ENCODE results near the gene ZNF536. TPM values are rescaled to one million over a fixed set of nuclear protein-coding genes. Genes with fewer than 3 reads are reported as not detected.

The ZNF536 gene
- total and polyA plus RNA-seq, 2 donors = 4.9 to 34.4 TPM

DNA sequence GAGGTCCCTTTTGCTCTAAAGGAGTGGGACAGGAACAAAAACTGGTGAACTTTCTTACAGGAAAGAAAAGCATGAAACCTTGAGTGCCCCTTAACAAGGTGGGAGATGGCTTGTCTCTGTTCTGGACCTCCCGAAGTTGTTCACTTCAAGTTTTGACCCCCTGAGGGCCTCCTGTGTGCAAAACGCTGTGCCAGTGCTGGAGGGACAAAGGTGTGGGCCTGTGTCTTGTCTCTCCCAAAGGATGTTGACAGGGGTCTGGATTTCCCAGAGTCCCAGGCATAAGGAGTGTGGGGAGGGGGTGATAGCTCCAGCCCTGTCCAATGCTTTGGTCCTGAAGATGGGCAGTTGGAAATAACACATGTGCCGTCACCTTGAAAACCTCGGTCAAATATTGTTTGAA is 6.5 kb downstream of the ZNF536 start:
- WGBS = 85% methylated on average over 4 of the region's 4 CpGs
- H3K36me3 ChIP-seq (ENCODE audit: insufficient read depth) = no peaks in the 10 kb centered on the region
- DNase-seq (ENCODE audit: extremely low spot score) = no peak
- H3K27ac ChIP-seq (ENCODE audit: low read depth) = no peak overlapping the region
- H3K4me3 ChIP-seq (ENCODE audit: low read depth, low read length) = no peak overlapping the region
- H3K4me1 ChIP-seq (ENCODE audit: insufficient read depth) = no peaks in the 10 kb centered on the region

DNA sequence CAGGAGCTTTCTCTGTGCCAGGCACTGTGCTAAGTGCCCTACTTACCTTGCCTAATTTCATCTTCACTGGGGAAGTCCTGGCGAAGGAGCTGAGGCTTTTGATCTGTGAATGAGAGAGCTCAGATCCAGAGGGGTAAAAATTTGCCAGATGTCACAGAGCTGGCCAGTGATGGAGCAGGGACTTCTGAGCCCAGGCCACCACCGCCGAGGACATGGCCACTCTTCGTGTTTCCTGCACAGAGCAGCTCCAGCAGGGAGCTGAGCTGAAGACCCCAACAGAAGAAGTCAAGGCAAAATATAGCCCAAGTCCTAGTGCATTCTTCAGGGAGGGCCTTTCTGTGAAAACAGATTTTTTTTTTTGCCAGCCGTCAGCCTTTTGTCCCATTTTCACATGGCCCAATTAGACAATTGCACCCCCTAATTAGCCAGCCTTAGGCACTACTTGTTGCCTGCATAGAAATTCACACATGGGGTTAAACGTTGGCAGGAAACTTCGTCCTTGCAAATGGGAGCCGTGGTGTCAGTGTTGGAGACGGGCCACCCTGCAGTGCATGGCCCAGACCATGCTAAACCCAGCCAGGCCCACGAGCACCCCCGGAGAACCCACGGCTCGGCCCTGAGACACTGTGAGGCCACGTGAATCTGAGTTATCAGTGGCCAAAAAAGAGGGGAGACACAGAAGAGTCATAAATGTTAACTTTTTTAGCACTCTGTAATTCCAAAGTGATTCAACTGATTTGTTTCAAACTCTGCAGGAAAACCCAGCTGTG is 7.8 kb downstream of the ZNF536 start:
- H3K4me1 ChIP-seq (ENCODE audit: insufficient read depth) = no peaks in the 10 kb centered on the region
- no peaks in the 10 kb centered on the region for H3K36me3 ChIP-seq (ENCODE audit: insufficient read depth)
- 57% methylated on average over 14 of the region's 14 CpGs for WGBS
- H3K27ac ChIP-seq (ENCODE audit: low read depth) = no peak overlapping the region
- DNase-seq (ENCODE audit: extremely low spot score) = no peak
- no peak overlapping the region for H3K4me3 ChIP-seq (ENCODE audit: low read depth, low read length)

DNA sequence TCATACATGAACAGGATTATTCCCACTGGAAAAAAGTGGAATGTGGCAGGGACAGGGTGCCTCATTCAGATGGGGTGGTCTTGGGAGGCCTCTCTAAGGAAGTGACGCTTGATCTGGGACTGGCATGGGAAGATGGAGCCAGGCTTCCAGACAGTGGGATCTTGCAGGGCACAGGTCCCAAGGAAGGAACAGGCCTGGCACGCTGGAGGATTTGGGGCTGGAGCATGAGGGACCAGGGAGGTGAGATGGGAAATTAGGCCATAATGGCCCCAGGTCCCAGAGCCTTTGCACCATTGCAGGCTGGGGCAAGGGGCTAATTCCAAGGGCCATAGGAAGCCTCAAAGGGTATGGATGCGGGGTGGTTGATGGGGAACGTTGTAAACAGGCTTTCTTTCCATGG is 9.2 kb downstream of the ZNF536 start:
- WGBS = 88% methylated on average over 4 of the region's 4 CpGs
- H3K27ac ChIP-seq (ENCODE audit: low read depth) = no peak overlapping the region
- no peak for DNase-seq (ENCODE audit: extremely low spot score)
- H3K4me3 ChIP-seq (ENCODE audit: low read depth, low read length) = no peak overlapping the region
- no peaks in the 10 kb centered on the region for H3K4me1 ChIP-seq (ENCODE audit: insufficient read depth)
- no peaks in the 10 kb centered on the region for H3K36me3 ChIP-seq (ENCODE audit: insufficient read depth)

DNA sequence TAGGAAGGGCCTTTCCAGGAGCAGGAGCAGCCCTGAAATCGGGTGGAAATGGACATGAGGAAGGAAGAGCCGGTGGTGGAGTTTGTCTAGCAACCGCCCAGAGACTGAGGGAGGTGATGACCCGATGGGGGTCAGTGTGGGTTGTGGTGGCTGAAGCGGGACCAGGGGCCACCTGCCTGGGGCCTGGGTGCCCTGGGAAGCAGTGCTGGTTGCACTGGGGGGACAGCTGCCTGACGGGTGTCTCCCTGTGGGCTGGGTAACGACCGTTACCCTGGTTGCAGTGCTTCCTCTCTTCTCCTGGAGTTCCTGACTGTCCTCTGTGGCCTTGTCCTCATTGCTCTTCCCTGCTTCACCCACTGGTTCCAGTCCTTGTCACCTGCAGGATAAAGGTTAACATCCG is 13.0 kb downstream of the ZNF536 start:
- Histone ChIP-seq H3K36me3 (ENCODE audit: insufficient read depth) (no peaks in the 10 kb centered on the region), H3K4me1 (ENCODE audit: insufficient read depth) (no peaks in the 10 kb centered on the region), H3K4me3 (ENCODE audit: low read depth, low read length) (no peak overlapping the region), H3K27ac (ENCODE audit: low read depth) (no peak overlapping the region)
- WGBS = 89% methylated on average over 9 of the region's 9 CpGs
- DNase-seq (ENCODE audit: extremely low spot score) = no peak

DNA sequence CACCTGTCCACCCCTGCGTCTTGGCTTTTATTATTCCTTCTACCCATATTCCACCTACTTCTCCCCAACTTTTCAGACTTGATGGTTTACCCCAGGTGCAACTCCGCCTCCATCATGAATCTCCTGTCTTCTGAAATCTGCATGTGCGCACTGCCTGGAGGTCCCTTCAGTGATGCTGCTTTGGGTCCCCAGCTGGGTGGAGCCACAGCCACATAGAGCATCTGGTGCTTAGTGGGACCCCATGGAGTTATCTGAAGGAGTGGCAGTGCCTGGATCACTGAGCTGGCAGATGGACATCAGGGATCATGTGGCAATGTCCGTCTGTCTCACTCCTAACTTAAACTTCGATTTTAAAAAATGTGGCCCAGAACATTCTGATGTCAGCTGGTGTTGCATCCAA is 13.5 kb downstream of the ZNF536 start:
- DNase-seq (ENCODE audit: extremely low spot score) = no peak
- no peaks in the 10 kb centered on the region for H3K36me3 ChIP-seq (ENCODE audit: insufficient read depth)
- no peak overlapping the region for H3K4me3 ChIP-seq (ENCODE audit: low read depth, low read length)
- no peak overlapping the region for H3K27ac ChIP-seq (ENCODE audit: low read depth)
- H3K4me1 ChIP-seq (ENCODE audit: insufficient read depth) = no peaks in the 10 kb centered on the region
- WGBS = 84% methylated on average over 5 of the region's 5 CpGs

DNA sequence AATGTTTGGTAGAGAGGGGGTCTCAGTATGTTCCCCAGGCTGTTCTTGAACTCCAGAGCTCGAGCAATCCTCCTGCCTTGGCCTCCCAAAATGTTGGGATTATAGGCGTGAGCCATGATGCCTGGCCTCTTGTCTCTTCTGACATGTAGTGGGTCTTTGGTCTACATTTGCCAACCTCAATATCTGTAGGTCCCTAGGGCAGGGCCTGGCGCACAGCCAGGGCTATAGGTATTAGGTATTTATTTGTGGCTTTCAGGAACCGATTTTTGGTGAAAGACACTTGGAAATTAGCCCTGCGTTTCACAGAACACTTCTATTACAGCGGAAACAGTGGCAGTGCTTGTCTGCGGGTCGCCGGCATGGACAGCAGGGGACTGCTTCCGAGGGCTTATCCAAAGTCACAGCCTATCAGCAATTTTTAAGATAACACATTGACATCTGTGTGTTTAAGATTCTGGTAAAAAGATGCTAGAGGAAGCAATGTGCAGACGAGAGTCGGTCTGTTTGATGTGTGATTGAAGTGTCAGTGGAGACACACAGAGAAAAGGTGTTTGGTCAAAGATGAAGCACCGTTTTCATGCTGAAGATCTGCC is 14.5 kb downstream of the ZNF536 start:
- Histone ChIP-seq H3K27ac (ENCODE audit: low read depth) (no peak overlapping the region), H3K4me1 (ENCODE audit: insufficient read depth) (no peaks in the 10 kb centered on the region), H3K4me3 (ENCODE audit: low read depth, low read length) (no peak overlapping the region), H3K36me3 (ENCODE audit: insufficient read depth) (no peaks in the 10 kb centered on the region)
- DNase-seq (ENCODE audit: extremely low spot score) = no peak
- 81% methylated on average over 13 of the region's 13 CpGs for WGBS

DNA sequence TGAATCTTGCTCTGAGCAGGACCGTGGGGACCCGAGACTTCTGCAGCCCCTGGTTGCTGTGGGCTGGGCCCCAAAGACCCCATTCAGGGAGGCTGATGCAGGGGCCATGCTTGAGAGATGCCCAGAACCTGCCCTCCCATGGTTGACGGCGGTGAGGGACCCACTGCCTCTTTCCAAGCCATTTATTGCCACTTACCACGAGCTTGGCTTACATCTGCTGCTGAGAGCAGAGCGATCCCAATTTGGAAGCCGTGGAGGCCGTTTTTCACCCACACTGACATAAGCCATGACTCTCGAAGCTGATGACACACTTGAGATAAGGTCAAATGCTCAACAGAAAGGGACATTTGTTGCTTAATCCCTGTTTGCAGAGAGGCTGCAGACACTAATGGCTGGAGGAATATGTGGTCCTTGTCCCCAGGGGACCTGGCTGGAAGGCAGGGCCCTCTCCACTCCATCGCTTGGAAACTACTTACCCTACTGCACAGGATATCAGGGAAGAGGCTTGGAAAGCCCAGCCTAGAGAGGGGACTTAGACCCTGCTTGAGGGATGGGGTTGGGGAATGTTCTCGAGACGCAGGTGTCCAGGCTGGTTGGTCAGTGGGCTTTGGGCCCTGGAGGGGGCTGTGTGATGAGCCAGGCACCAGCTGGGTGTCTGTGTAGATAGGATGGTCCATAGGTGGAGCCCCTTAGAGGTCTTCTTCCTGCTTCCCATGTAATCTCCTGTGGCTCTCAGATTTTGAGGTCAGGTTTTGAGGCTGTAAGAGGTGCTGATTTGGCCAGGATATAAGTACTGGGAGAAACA is 15.3 kb downstream of the ZNF536 start:
- no peak for DNase-seq (ENCODE audit: extremely low spot score)
- 73% methylated on average over 12 of the region's 12 CpGs for WGBS
- Histone ChIP-seq H3K27ac (ENCODE audit: low read depth) (no peak overlapping the region), H3K4me1 (ENCODE audit: insufficient read depth) (no peaks in the 10 kb centered on the region), H3K4me3 (ENCODE audit: low read depth, low read length) (no peak overlapping the region), H3K36me3 (ENCODE audit: insufficient read depth) (no peaks in the 10 kb centered on the region)

DNA sequence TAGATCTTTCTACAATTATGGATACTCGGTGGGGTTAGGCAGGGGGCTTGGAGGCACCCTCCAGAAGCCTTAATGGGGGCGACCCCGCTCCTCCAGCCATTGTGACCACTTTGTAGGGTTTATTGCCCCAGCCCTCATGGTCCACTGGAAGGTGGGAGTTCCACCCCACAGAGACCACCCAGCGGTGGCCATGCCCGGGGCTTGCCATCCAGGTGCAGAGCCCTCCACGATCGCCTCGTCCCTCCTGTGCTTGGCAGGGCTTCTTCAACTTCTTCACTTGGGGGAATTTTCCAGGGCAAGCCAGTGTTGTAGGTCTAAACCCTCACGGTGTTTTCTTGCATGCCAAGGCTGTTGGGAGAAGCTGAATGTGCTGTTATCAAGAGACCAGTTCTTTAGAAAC is 16.1 kb downstream of the ZNF536 start:
- Histone ChIP-seq H3K4me1 (ENCODE audit: insufficient read depth) (no peaks in the 10 kb centered on the region), H3K36me3 (ENCODE audit: insufficient read depth) (no peaks in the 10 kb centered on the region), H3K27ac (ENCODE audit: low read depth) (no peak overlapping the region), H3K4me3 (ENCODE audit: low read depth, low read length) (no peak overlapping the region)
- no peak for DNase-seq (ENCODE audit: extremely low spot score)
- WGBS = 89% methylated on average over 9 of the region's 9 CpGs

DNA sequence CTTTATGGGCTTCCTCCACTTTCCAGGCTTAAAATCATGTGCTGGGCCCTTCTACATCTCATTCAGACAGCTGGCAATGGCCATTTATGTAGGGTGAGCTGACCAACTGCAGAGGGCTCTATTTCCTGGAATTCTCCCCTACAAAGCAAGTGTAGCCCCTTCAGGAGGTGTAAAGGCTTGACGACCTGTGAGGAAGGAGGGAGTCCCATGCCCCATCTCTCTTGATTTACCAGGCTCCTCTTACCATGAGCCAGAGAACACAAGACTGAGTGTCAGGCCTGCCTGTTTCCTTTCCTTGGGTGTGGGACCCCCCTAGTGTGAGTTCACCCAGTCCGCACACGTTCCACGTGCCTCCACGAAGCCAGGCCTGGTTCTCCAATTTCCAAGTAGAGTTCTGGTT is 16.6 kb downstream of the ZNF536 start:
- no peaks in the 10 kb centered on the region for H3K36me3 ChIP-seq (ENCODE audit: insufficient read depth)
- H3K4me1 ChIP-seq (ENCODE audit: insufficient read depth) = no peaks in the 10 kb centered on the region
- 93% methylated on average over 5 of the region's 5 CpGs for WGBS
- DNase-seq (ENCODE audit: extremely low spot score) = no peak
- no peak overlapping the region for H3K27ac ChIP-seq (ENCODE audit: low read depth)
- no peak overlapping the region for H3K4me3 ChIP-seq (ENCODE audit: low read depth, low read length)

DNA sequence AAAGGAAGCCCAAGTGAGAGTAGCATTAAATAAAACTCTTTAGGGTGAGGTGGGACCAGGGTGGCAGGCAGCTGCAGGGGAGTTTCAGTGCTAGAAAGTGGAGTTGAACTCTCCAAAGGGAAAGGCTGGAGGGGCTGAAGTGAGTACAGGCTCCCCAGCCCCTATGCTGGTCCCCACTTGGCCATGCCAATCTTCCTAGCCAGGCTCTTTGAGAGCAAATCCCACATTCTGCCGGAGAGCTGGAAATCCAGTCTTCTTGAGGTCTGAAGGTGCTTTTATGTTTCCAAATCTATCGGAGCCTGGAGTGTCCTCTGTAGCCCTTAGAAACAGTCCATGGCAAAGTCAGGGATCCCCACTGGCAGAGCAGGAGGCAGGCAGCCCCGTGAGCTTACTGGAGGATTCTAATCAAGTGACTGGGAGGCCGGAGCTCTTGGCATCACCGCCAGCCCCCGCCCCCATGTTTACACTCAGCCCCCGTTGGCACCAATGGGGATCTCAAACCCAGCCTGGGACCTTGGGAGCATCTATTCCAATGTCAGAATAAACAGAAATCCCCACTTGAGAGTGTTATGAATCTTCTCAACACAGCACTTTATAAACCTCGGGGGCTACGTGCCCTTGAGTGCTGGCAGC is 18.3 kb downstream of the ZNF536 start:
- Histone ChIP-seq H3K27ac (ENCODE audit: low read depth) (no peak overlapping the region), H3K4me1 (ENCODE audit: insufficient read depth) (no peaks in the 10 kb centered on the region), H3K4me3 (ENCODE audit: low read depth, low read length) (no peak overlapping the region), H3K36me3 (ENCODE audit: insufficient read depth) (no peaks in the 10 kb centered on the region)
- WGBS = 70% methylated on average over 9 of the region's 9 CpGs
- no peak for DNase-seq (ENCODE audit: extremely low spot score)

DNA sequence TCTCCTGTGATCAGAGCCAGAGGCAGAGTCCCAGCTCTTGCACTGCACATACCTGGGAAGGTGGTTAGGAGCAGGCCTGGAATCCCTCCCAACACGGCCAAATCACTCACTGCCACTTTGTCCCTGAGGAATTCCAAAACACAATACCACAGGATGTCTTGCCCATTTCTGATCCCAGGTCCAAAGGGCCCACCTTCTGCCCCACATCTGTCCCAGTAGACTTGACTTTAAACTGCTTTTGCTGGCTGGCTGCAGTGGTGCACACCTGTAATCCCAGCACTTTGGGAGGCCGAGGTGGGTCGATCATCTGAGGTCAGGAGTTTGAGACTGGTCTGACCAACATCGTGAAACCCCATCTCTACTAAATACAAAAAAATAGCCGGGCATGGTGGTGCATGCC is 18.9 kb downstream of the ZNF536 start:
- WGBS = 78% methylated on average over 5 of the region's 5 CpGs
- H3K36me3 ChIP-seq (ENCODE audit: insufficient read depth) = no peaks in the 10 kb centered on the region
- H3K27ac ChIP-seq (ENCODE audit: low read depth) = no peak overlapping the region
- no peaks in the 10 kb centered on the region for H3K4me1 ChIP-seq (ENCODE audit: insufficient read depth)
- H3K4me3 ChIP-seq (ENCODE audit: low read depth, low read length) = no peak overlapping the region
- DNase-seq (ENCODE audit: extremely low spot score) = no peak

DNA sequence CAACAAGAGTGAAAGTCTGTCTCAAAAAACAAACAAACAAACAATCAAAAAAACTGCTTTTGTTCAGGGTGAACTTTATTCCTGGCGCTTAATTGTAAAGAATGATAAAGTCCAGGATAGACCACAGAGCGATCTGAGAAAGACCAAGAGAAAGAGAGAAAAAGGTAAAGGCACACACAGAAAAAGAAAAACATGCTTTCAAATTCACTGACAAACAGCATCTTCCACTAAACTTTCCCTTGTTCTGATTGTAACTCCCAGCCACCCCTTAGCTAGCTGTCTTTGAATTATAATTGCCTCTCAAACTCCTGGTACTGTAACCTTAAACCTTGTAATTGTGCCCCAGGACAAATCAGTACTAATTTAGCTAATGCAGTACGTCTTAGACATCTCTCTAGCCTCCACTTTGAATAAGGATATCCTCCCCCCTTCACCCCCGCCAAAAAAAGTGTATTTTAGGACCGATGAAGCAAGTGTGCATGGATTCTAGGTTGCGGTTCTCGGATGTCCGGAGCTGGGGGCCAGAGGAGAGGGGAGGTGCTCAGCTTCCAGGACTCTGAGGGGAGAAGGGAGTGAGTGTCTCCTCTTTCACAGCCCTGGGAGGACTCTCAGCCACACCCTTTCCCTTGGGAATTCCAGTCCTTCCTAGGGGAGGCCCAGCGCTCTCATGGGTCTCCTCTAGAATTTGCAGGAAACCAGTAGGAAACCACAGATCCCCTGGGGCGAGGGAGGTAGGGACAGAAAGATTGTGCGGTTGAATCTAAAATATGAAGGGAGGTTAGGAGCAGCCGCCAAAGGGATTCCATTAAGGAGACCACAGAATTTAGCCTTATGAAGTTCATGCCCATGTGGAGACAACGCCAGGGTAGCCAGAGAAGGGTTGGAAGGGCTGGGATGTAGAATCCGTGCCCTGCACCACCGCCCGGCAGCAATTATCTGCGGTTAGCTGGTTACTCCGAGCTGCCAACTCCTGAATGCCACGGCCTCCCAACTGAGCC is 19.7 kb downstream of the ZNF536 start:
- H3K36me3 ChIP-seq (ENCODE audit: insufficient read depth) = no peaks in the 10 kb centered on the region
- H3K4me3 ChIP-seq (ENCODE audit: low read depth, low read length) = no peak overlapping the region
- no peak overlapping the region for H3K27ac ChIP-seq (ENCODE audit: low read depth)
- no peak for DNase-seq (ENCODE audit: extremely low spot score)
- H3K4me1 ChIP-seq (ENCODE audit: insufficient read depth) = no peaks in the 10 kb centered on the region
- whole genome bisulfite sequencing = 69% methylated on average over 19 of the region's 19 CpGs

DNA sequence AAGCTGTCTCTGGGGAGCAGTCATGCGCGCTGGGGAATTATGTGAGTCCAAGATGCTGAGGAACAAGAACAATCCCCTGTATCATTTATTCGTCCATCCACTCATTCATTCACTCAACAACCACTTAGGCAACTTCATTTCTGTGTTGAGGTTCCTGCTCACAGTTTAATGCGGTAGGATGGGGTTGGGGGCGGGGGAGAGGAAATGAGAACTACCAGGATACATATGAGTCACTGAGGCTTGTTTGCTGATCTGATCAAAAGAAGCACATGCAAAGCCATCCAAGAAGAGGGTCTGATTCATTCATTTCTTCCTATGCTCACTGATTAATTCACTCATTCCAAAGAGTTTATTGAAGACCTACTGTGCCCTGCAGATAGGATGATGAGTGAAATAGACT is 20.9 kb downstream of the ZNF536 start:
- Histone ChIP-seq H3K4me3 (ENCODE audit: low read depth, low read length) (no peak overlapping the region), H3K27ac (ENCODE audit: low read depth) (no peak overlapping the region), H3K36me3 (ENCODE audit: insufficient read depth) (no peaks in the 10 kb centered on the region), H3K4me1 (ENCODE audit: insufficient read depth) (no peaks in the 10 kb centered on the region)
- no peak for DNase-seq (ENCODE audit: extremely low spot score)
- 77% methylated on average over 5 of the region's 5 CpGs for WGBS

All from urinary bladder (tissue), 4 donors.